ENCODE data around the gene CHD6. TPM values are rescaled to one million over a fixed set of nuclear protein-coding genes. Genes with fewer than 3 reads are reported as not detected.
A peak's percentile ranks its signal among the peaks of the same experiment; 100 is the strongest.

CHD6 gene
- total and polyA plus RNA-seq, 2 donors: 11.8 to 45.7 TPM

DNA sequence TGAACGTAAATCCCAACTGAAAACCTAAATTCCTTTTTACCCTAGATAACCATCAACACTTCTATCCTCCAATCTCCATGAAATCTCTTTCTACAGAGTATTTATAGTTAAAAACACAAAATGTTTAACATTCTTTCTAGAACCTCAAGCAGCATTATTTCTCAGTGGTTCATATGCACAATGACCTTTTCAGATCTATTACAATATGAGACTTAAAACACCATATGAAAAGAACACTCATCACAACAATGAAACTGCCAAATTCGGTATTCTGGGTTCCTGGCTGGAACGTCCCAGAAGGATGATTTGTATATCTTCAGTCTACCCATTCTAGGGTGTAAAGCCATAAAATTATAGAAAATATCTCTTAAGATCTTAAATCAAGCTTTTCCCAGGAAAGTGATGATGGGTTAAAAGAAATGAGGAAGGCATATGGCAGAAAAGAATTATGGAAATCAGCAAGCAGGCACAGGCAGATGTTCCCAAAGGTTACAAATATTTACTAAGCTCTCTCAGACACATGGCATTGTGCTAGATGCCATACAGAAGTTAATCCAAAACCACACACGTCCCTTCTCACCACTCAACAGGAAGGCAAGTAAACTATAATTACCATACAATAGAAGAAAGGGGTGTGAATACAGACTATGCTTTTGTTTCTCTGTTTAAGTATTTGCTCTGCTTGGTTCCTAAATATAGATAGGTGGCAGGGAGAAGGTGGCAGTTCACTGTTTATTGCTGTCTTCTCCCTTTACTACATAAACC lies 118.0 kb downstream of the CHD6 start:
- H3K4me3 ChIP-seq (ENCODE audit: low read length in 2 of 2): no peak overlapping the region
- H3K4me1 ChIP-seq (ENCODE audit: control insufficient read depth in 2 of 2, insufficient read depth in 2 of 2, low read length in 2 of 2): no peaks in the 10 kb centered on the region
- 90% methylated on average over 4 of the region's 4 CpGs for WGBS
- peaks cover 11 to 31% of the 10 kb centered on the region in 2 donors for H3K36me3 ChIP-seq (ENCODE audit: control insufficient read depth in 2 of 2, insufficient read depth in 2 of 2, low read length in 1 of 2)
- no peak for DNase-seq (ENCODE audit: low read depth in 6 of 9, low spot score in 9 of 9)
- no peak overlapping the region for H3K27ac ChIP-seq (ENCODE audit: low read depth in 1 of 2, low read length in 1 of 2)
- H3K9me3 ChIP-seq (ENCODE audit: control insufficient read depth in 2 of 2, insufficient read depth in 1 of 2, low read length in 1 of 2): no peaks in the 10 kb centered on the region
- no peaks in the 10 kb centered on the region for H3K27me3 ChIP-seq (ENCODE audit: control insufficient read depth in 2 of 2, insufficient read depth in 1 of 2, low read length in 1 of 2)

DNA sequence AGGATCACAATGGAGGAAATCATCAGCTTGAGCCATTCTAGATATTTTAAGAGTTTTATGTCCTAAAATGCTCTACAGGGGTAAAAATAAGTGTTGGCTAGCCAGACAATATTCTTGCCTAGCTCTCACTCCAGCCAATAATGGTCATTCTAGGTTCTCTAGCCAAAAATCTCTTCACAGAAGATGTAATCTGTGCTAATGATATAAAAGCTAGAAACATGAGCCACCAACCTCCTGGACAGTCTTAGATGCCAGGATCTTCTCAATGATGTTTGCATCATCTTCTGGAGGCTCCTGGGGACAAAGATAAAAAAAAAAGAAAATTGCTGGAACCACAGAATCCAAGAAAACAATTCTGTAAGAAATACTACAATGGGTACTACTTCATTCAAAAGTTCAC lies 119.1 kb downstream of the CHD6 start:
- DNase-seq (ENCODE audit: low read depth in 6 of 9, low spot score in 9 of 9): no peak
- Histone ChIP-seq H3K9me3 (ENCODE audit: control insufficient read depth in 2 of 2, insufficient read depth in 1 of 2, low read length in 1 of 2) (no peaks in the 10 kb centered on the region), H3K27me3 (ENCODE audit: control insufficient read depth in 2 of 2, insufficient read depth in 1 of 2, low read length in 1 of 2) (no peaks in the 10 kb centered on the region), H3K27ac (ENCODE audit: low read depth in 1 of 2, low read length in 1 of 2) (no peak overlapping the region), H3K4me3 (ENCODE audit: low read length in 2 of 2) (no peak overlapping the region), H3K4me1 (ENCODE audit: control insufficient read depth in 2 of 2, insufficient read depth in 2 of 2, low read length in 2 of 2) (no peaks in the 10 kb centered on the region), H3K36me3 (ENCODE audit: control insufficient read depth in 2 of 2, insufficient read depth in 2 of 2, low read length in 1 of 2) (peaks cover 11 to 34% of the 10 kb centered on the region in 2 donors)

DNA sequence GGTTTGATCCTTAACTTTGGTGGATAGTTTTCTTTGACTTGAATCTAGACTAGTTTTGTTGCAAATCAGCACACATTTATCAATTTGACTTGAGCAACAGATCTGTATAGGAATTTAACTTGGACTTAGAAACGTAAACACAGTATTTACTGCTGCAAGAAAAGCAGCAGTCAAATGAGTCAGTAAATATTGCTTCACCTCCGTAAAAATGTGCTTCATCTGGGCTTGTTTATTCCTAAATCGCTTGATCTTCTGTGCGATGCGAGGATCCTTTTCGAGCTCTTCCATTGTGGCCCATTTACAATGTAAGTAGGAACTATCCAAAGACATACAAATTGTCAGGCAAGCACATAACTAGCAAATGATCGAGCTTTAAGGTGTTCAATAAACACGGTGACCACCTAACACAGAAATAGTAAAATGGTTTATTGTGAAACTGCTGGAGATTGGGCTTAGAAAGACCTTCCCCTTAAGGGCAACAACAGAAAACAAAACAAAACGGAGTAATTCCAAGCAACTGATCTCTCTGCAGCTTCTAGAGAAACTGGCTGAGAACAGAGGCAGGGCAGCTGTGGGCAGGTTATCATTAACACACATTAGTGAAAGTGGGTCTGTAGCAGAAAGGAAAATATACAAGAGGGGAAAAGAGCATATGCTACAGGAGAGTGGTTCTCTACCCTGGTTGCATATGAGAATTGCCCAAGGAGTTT lies 120.8 kb downstream of the CHD6 start:
- Histone ChIP-seq H3K27me3 (ENCODE audit: control insufficient read depth in 2 of 2, insufficient read depth in 1 of 2, low read length in 1 of 2) (no peaks in the 10 kb centered on the region), H3K27ac (ENCODE audit: low read depth in 1 of 2, low read length in 1 of 2) (no peak overlapping the region), H3K9me3 (ENCODE audit: control insufficient read depth in 2 of 2, insufficient read depth in 1 of 2, low read length in 1 of 2) (no peaks in the 10 kb centered on the region), H3K4me3 (ENCODE audit: low read length in 2 of 2) (no peak overlapping the region), H3K36me3 (ENCODE audit: control insufficient read depth in 2 of 2, insufficient read depth in 2 of 2, low read length in 1 of 2) (peaks cover 19 to 45% of the 10 kb centered on the region in 2 donors), H3K4me1 (ENCODE audit: control insufficient read depth in 2 of 2, insufficient read depth in 2 of 2, low read length in 2 of 2) (no peaks in the 10 kb centered on the region)
- no peak for DNase-seq (ENCODE audit: low read depth in 6 of 9, low spot score in 9 of 9)
- WGBS: 98% methylated on average over 9 of the region's 9 CpGs

DNA sequence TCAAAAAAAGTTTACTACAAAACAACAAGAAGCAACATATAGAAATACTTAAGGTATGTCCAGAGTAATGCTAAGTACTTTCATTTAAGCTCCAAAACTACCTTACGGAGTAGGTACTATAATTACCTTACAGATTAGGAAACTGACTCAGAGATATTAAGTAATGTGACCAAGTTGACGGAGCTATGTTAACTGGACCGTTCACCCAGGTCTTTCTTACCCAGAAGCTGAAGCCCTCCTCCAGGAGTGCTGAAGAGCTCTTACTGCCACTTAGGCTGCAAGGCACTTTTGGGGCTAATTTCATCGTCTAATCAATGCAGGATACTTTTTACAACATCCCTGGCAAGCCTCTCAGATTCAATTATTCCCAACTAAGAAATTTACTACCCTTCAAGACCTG lies 123.7 kb downstream of the CHD6 start:
- Histone ChIP-seq H3K27me3 (ENCODE audit: control insufficient read depth in 2 of 2, insufficient read depth in 1 of 2, low read length in 1 of 2) (no peaks in the 10 kb centered on the region), H3K4me3 (ENCODE audit: low read length in 2 of 2) (no peak overlapping the region), H3K9me3 (ENCODE audit: control insufficient read depth in 2 of 2, insufficient read depth in 1 of 2, low read length in 1 of 2) (no peaks in the 10 kb centered on the region), H3K27ac (ENCODE audit: low read depth in 1 of 2, low read length in 1 of 2) (no peak overlapping the region), H3K36me3 (ENCODE audit: control insufficient read depth in 2 of 2, insufficient read depth in 2 of 2, low read length in 1 of 2) (peaks cover 41 to 68% of the 10 kb centered on the region in 2 donors), H3K4me1 (ENCODE audit: control insufficient read depth in 2 of 2, insufficient read depth in 2 of 2, low read length in 2 of 2) (no peaks in the 10 kb centered on the region)
- WGBS: 97% methylated on average over 4 of the region's 4 CpGs
- no peak for DNase-seq (ENCODE audit: low read depth in 6 of 9, low spot score in 9 of 9)

DNA sequence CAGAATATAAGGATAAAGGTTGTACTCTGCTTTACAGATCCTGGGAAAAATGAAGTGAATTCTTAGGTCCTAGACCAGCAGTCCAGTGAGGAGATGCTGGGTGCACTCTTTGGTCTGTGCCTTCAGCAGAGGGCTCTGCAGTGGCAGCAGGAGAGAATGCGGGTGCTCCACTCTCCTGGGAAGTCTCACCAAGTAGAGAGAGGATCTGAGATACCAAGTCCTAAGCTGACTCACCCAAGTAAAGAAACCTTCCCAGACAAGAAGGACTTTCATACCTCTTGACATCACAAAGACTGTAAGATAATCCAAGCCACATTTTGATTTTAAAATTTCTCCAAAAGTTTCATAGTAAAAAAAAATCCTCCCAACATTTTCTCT lies 134.6 kb downstream of the CHD6 start:
- Histone ChIP-seq H3K4me1 (ENCODE audit: control insufficient read depth in 2 of 2, insufficient read depth in 2 of 2, low read length in 2 of 2) (peaks cover 0 to 2% of the 10 kb centered on the region in 2 donors), H3K27ac (ENCODE audit: low read depth in 1 of 2, low read length in 1 of 2) (no peak overlapping the region), H3K9me3 (ENCODE audit: control insufficient read depth in 2 of 2, insufficient read depth in 1 of 2, low read length in 1 of 2) (no peaks in the 10 kb centered on the region), H3K4me3 (ENCODE audit: low read length in 2 of 2) (no peak overlapping the region), H3K36me3 (ENCODE audit: control insufficient read depth in 2 of 2, insufficient read depth in 2 of 2, low read length in 1 of 2) (peaks cover 30 to 40% of the 10 kb centered on the region in 2 donors), H3K27me3 (ENCODE audit: control insufficient read depth in 2 of 2, insufficient read depth in 1 of 2, low read length in 1 of 2) (no peaks in the 10 kb centered on the region)
- DNase-seq (ENCODE audit: low read depth in 6 of 9, low spot score in 9 of 9): no peak
- WGBS: 97% methylated on average over 1 of the region's 1 CpG

DNA sequence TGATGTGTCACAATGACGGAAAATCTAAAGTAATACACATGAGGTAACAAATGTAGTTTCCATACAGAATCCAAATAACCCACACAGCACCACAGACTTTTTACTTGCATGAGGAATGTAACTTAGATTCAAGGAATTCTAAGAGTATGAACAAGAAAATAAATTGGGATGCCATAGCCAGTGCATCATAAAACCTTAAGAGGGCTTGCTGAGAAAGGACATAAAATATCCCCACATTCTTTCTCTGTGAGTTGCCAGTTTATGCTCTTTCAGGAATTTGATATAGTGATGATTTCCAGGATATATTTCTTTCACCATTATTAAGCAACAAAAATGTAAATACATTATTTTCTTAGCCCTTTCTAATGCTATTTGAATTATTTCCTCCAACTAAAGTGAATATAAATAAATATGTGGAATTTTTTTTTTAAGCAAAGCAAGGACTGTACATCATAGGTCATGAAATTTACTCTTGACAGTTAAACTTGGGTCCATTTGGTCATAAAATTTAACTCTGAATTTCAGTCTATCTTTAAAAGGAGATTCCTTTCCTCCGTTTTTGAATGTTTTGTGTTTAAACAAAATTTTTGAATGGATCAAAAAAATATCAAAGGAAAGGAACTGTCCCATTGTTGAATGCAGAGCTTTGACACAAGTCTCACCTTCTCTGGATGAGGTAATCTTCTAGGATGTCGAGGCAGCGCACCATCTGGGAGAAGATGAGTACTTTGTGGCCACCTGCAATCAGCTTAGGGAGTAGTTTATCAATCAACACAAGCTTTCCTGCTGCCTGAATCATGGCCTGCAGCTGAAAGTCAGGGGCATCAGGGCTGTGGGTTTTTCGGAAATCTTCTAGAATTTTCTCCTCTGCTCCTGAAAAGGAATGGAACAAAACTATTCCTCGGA lies 135.3 kb downstream of the CHD6 start:
- Histone ChIP-seq H3K9me3 (ENCODE audit: control insufficient read depth in 2 of 2, insufficient read depth in 1 of 2, low read length in 1 of 2) (no peaks in the 10 kb centered on the region), H3K4me3 (ENCODE audit: low read length in 2 of 2) (no peak overlapping the region), H3K36me3 (ENCODE audit: control insufficient read depth in 2 of 2, insufficient read depth in 2 of 2, low read length in 1 of 2) (peaks cover 30 to 34% of the 10 kb centered on the region in 2 donors), H3K27ac (ENCODE audit: low read depth in 1 of 2, low read length in 1 of 2) (no peak overlapping the region), H3K27me3 (ENCODE audit: control insufficient read depth in 2 of 2, insufficient read depth in 1 of 2, low read length in 1 of 2) (no peaks in the 10 kb centered on the region), H3K4me1 (ENCODE audit: control insufficient read depth in 2 of 2, insufficient read depth in 2 of 2, low read length in 2 of 2) (peaks cover 0 to 2% of the 10 kb centered on the region in 2 donors)
- 97% methylated on average over 6 of the region's 6 CpGs for WGBS
- DNase-seq (ENCODE audit: low read depth in 6 of 9, low spot score in 9 of 9): no peak

DNA sequence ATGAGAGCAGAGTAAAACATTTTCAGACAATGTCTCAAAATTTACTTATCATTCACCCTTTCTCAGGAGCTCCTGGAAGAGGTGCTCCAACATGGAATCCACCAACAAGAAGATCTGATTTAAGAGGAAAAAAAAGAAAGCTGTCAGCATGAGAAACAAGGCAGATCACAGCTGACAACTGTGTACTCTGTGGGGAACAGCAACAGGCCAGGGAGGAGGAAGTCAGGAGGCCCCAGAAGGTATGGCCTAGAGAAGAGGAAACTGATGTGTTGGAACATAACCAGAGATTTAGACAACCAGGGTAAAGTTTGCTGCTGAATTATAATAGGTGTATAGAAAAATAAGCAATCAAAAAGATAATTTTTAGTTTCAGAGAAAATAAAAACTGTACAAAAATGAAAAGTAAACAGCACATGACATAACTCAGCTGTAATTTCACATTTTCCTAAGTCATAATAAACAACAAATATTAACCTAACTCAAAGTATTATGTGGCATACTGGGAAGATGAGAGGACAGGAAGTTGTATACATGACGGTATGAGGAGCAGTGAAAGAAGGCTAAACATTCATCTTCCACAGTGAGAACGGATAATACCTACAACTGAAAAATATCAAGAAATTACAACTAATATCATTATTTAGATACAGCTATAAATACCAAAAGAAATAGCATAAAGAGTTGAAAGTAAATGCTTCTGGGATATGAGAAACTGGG lies 138.0 kb downstream of the CHD6 start:
- 31% methylated on average over 2 of the region's 2 CpGs for WGBS
- peak; percentile 16 to 78 (median 41) for DNase-seq (ENCODE audit: low read depth in 6 of 9, low spot score in 9 of 9)
- Histone ChIP-seq H3K27me3 (ENCODE audit: control insufficient read depth in 2 of 2, insufficient read depth in 1 of 2, low read length in 1 of 2) (no peaks in the 10 kb centered on the region), H3K4me3 (ENCODE audit: low read length in 2 of 2) (no peak overlapping the region), H3K9me3 (ENCODE audit: control insufficient read depth in 2 of 2, insufficient read depth in 1 of 2, low read length in 1 of 2) (no peaks in the 10 kb centered on the region), H3K4me1 (ENCODE audit: control insufficient read depth in 2 of 2, insufficient read depth in 2 of 2, low read length in 2 of 2) (peaks cover 0 to 2% of the 10 kb centered on the region in 2 donors), H3K27ac (ENCODE audit: low read depth in 1 of 2, low read length in 1 of 2) (peak overlapping the region in 1 of 2 donors; percentile 69), H3K36me3 (ENCODE audit: control insufficient read depth in 2 of 2, insufficient read depth in 2 of 2, low read length in 1 of 2) (peaks cover 16 to 18% of the 10 kb centered on the region in 2 donors)

DNA sequence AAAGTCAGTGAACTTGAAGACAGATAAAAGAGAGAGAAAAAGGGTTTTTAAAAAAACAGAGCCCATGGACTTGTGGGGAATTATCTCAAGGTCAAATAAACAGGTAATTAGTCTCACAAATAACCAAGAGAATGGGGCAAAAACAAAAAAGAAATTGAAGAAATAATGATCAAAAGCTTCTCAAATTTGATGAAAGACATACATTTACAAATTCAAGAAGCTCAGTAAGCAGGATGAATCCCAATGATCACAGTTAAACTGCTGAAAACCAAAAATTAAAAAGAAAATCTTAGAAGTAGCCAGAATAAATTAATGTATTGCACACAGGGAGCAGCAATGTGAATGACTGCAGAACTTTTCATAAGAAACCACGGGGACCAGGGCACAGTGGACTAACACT lies 139.1 kb downstream of the CHD6 start:
- H3K4me1 ChIP-seq (ENCODE audit: control insufficient read depth in 2 of 2, insufficient read depth in 2 of 2, low read length in 2 of 2): peaks cover 0 to 2% of the 10 kb centered on the region in 2 donors
- no peak overlapping the region for H3K4me3 ChIP-seq (ENCODE audit: low read length in 2 of 2)
- no peak for DNase-seq (ENCODE audit: low read depth in 6 of 9, low spot score in 9 of 9)
- H3K36me3 ChIP-seq (ENCODE audit: control insufficient read depth in 2 of 2, insufficient read depth in 2 of 2, low read length in 1 of 2): peaks cover 9 to 13% of the 10 kb centered on the region in 2 donors
- WGBS: 97% methylated on average over 1 of the region's 1 CpG
- no peak overlapping the region for H3K27ac ChIP-seq (ENCODE audit: low read depth in 1 of 2, low read length in 1 of 2)
- no peaks in the 10 kb centered on the region for H3K27me3 ChIP-seq (ENCODE audit: control insufficient read depth in 2 of 2, insufficient read depth in 1 of 2, low read length in 1 of 2)
- H3K9me3 ChIP-seq (ENCODE audit: control insufficient read depth in 2 of 2, insufficient read depth in 1 of 2, low read length in 1 of 2): no peaks in the 10 kb centered on the region
